ENCODE measurements around the gene NUDT14. TPM values are rescaled to one million over a fixed set of nuclear protein-coding genes. Genes with fewer than 3 reads are reported as not detected.
A peak's percentile ranks its signal among the peaks of the same experiment; 100 is the strongest.

Gene NUDT14
- total RNA-seq, 1 donor from 2014 or later, result 5.5 TPM

DNA sequence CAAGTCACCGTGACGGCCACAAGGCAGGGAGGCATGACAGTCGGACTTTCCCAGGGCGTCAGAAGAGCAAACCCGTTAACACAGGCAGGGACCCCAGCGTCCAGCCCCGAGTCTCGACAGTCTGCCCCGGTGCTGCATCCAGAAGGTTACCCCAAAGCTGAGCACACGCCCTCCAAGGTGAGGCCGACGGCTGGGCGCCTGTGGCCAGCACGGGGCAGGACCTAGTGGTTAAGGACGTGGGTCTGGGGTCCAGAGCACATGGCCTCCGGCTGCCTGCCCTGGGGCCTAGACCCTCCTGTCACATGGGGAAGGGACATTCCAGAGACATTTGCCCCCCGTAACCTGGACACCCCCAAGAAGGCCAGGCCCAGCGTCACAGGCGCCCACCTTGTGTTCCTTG is 37.5 kb upstream of the NUDT14 start:
- Histone ChIP-seq H4K20me1 (ENCODE audit: low read depth) (no peaks in the 10 kb centered on the region), H3K9me3 (ENCODE audit: low read depth) (no peaks in the 10 kb centered on the region), H3K36me3 (no peaks in the 10 kb centered on the region), H2AFZ (replicated peaks) (no peak overlapping the region), H3K4me2 (no peak overlapping the region), H3F3A (ENCODE audit: low read depth) (no peaks in the 10 kb centered on the region), H3K27me3 (no peaks in the 10 kb centered on the region), H3K4me1 (no peaks in the 10 kb centered on the region), H3K9ac (no peak overlapping the region), H3K79me2 (ENCODE audit: low read depth) (no peaks in the 10 kb centered on the region), H3K4me3 (no peak overlapping the region), H3K27ac (no peak overlapping the region)
- TF ChIP-seq, protein P1, sequence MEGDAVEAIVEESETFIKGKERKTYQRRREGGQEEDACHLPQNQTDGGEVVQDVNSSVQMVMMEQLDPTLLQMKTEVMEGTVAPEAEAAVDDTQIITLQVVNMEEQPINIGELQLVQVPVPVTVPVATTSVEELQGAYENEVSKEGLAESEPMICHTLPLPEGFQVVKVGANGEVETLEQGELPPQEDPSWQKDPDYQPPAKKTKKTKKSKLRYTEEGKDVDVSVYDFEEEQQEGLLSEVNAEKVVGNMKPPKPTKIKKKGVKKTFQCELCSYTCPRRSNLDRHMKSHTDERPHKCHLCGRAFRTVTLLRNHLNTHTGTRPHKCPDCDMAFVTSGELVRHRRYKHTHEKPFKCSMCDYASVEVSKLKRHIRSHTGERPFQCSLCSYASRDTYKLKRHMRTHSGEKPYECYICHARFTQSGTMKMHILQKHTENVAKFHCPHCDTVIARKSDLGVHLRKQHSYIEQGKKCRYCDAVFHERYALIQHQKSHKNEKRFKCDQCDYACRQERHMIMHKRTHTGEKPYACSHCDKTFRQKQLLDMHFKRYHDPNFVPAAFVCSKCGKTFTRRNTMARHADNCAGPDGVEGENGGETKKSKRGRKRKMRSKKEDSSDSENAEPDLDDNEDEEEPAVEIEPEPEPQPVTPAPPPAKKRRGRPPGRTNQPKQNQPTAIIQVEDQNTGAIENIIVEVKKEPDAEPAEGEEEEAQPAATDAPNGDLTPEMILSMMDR (IDR thresholded peaks at IDR 0.05), result no peak
- TF ChIP-seq EZH2phosphoT487 (IDR thresholded peaks at IDR 0.05) (no peak), EZH2 (IDR thresholded peaks at IDR 0.05) (no peak)
- H3K27ac Mint-ChIP-seq, result no peak overlapping the region
- peaks cover 10% of the 10 kb centered on the region for H3K4me1 Mint-ChIP-seq
- H3K36me3 Mint-ChIP-seq, result peaks cover 16% of the 10 kb centered on the region
- no peak overlapping the region for H3K4me3 Mint-ChIP-seq
- peaks cover 3% of the 10 kb centered on the region for H3K27me3 Mint-ChIP-seq (ENCODE audit: insufficient read depth, low read depth)
- no peaks in the 10 kb centered on the region for H3K9me3 Mint-ChIP-seq
- DNase-seq (ENCODE audit: low spot score), result no peak

DNA sequence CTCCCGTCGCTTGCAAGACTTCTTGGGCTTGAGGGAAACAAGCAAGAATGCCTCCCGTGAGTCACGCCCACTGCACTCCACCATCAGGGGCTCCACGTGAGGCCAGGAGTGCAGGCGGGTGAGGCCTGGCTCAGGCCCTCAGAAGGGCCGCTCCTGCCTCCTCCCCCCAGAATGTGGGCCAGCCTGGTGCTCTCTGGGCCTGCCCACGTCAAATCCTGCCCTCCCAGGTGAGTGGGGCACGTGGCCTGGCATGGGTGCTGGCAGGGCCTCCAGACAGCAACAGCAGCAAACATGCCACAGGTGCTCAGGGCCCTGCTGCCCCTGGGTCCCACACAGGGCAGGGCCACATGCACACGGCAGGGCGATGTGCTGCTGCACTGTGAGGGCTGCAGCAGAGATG is 36.7 kb upstream of the NUDT14 start:
- H3K4me1 ChIP-seq, result no peaks in the 10 kb centered on the region
- H3F3A ChIP-seq (ENCODE audit: low read depth), result no peaks in the 10 kb centered on the region
- H4K20me1 ChIP-seq (ENCODE audit: low read depth), result no peaks in the 10 kb centered on the region
- no peak overlapping the region for H3K27ac Mint-ChIP-seq
- H3K27me3 ChIP-seq, result no peaks in the 10 kb centered on the region
- H3K4me2 ChIP-seq, result no peak overlapping the region
- no peaks in the 10 kb centered on the region for H3K79me2 ChIP-seq (ENCODE audit: low read depth)
- no peak overlapping the region for H3K27ac ChIP-seq
- no peak overlapping the region for H2AFZ ChIP-seq (replicated peaks)
- H3K9me3 ChIP-seq (ENCODE audit: low read depth), result no peaks in the 10 kb centered on the region
- no peak overlapping the region for H3K4me3 Mint-ChIP-seq
- TF ChIP-seq, protein P1 (IDR thresholded peaks at IDR 0.05), result no peak
- TF ChIP-seq EZH2 (IDR thresholded peaks at IDR 0.05) (no peak), EZH2phosphoT487 (IDR thresholded peaks at IDR 0.05) (no peak)
- no peak overlapping the region for H3K9ac ChIP-seq
- peaks cover 6% of the 10 kb centered on the region for H3K27me3 Mint-ChIP-seq (ENCODE audit: insufficient read depth, low read depth)
- no peaks in the 10 kb centered on the region for H3K9me3 Mint-ChIP-seq
- no peak overlapping the region for H3K4me3 ChIP-seq
- H3K4me1 Mint-ChIP-seq, result peaks cover 7% of the 10 kb centered on the region
- H3K36me3 ChIP-seq, result no peaks in the 10 kb centered on the region
- H3K36me3 Mint-ChIP-seq, result peaks cover 8% of the 10 kb centered on the region
- no peak for DNase-seq (ENCODE audit: low spot score)

DNA sequence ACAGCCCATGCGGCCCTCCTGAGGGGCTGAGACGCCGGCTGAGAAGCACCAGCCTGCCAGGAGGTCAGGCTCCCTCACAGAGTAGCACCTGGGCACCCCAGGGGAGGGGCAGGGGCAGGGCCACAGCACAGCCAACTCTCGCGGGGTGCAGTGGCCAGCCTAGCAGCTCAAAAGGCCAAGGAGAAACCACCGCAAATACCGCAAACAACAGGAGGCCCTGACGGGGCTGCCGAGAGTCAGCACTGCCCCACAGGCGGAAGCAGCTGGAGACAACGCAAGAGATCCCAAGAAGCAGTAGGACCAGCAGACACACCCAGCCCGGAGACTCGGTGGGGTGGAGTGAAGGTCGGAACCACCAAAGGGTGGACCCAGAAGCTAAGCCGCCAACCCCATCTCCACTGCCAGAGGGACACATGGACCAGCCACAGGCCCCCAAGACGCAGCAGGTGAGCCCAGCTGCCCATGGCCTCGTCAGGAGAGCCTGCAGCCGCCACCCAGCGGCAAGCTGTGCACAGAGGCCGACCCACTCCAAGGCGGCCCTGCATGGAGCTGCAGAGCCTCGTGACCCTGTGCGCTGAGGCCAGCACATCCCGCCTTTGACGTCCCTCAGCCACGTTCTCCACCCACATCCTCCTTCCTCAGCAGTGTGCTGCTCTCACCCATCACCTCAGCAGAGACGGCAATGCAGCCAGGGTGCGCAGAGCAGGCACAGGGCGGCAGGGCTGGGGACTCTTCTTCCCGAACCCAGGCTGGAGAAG is 35.6 kb upstream of the NUDT14 start:
- H3K4me3 Mint-ChIP-seq, result no peak overlapping the region
- peaks cover 3% of the 10 kb centered on the region for H3K4me1 Mint-ChIP-seq
- no peaks in the 10 kb centered on the region for H3K36me3 ChIP-seq
- no peak overlapping the region for H3K27ac ChIP-seq
- TF ChIP-seq EZH2phosphoT487 (IDR thresholded peaks at IDR 0.05) (no peak), EZH2 (IDR thresholded peaks at IDR 0.05) (no peak)
- H4K20me1 ChIP-seq (ENCODE audit: low read depth), result no peaks in the 10 kb centered on the region
- no peaks in the 10 kb centered on the region for H3K9me3 Mint-ChIP-seq
- no peaks in the 10 kb centered on the region for H3K4me1 ChIP-seq
- H3K4me2 ChIP-seq, result no peak overlapping the region
- no peak for DNase-seq (ENCODE audit: low spot score)
- H3K27ac Mint-ChIP-seq, result no peak overlapping the region
- no peaks in the 10 kb centered on the region for H3F3A ChIP-seq (ENCODE audit: low read depth)
- H3K9me3 ChIP-seq (ENCODE audit: low read depth), result no peaks in the 10 kb centered on the region
- H3K9ac ChIP-seq, result no peak overlapping the region
- no peak overlapping the region for H3K4me3 ChIP-seq
- H3K27me3 Mint-ChIP-seq (ENCODE audit: insufficient read depth, low read depth), result peaks cover 6% of the 10 kb centered on the region
- no peaks in the 10 kb centered on the region for H3K27me3 ChIP-seq
- H2AFZ ChIP-seq (replicated peaks), result no peak overlapping the region
- peaks cover 3% of the 10 kb centered on the region for H3K36me3 Mint-ChIP-seq
- H3K79me2 ChIP-seq (ENCODE audit: low read depth), result no peaks in the 10 kb centered on the region

DNA sequence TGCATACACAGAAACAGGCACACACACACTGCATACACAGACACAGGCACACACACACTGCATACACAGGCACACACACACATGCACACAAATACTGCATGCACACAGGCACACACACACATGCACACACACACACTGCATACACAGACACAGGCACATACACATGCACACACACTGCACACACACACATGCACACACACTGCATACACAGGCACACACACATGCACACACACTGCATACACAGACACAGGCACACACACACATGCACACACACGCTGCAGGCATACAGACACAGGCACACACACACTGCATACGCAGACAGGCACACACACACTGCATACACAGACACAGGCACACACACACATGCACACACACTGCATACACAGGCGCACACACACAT is 34.5 kb upstream of the NUDT14 start:
- Histone ChIP-seq H3K4me1 (no peaks in the 10 kb centered on the region), H2AFZ (replicated peaks) (no peak overlapping the region), H3K36me3 (no peaks in the 10 kb centered on the region), H3F3A (ENCODE audit: low read depth) (no peaks in the 10 kb centered on the region), H3K4me2 (no peak overlapping the region), H3K27ac (no peak overlapping the region), H3K27me3 (no peaks in the 10 kb centered on the region), H4K20me1 (ENCODE audit: low read depth) (no peaks in the 10 kb centered on the region), H3K9ac (no peak overlapping the region), H3K9me3 (ENCODE audit: low read depth) (no peaks in the 10 kb centered on the region), H3K4me3 (no peak overlapping the region), H3K79me2 (ENCODE audit: low read depth) (no peaks in the 10 kb centered on the region)
- TF ChIP-seq, protein P1 (IDR thresholded peaks at IDR 0.05), result no peak
- TF ChIP-seq EZH2phosphoT487 (IDR thresholded peaks at IDR 0.05), result no peak
- TF ChIP-seq EZH2 (IDR thresholded peaks at IDR 0.05), result no peak
- Mint-ChIP-seq H3K4me3 (no peak overlapping the region), H3K27ac (peak overlapping the region; percentile 43), H3K36me3 (peaks cover 2% of the 10 kb centered on the region), H3K9me3 (no peaks in the 10 kb centered on the region), H3K4me1 (peaks cover 3% of the 10 kb centered on the region), H3K27me3 (ENCODE audit: insufficient read depth, low read depth) (peaks cover 6% of the 10 kb centered on the region)
- DNase-seq (ENCODE audit: low spot score), result no peak
